GM21390 (cell line): ENCODE results near the gene ACTG1.
"Not testable (repeated sequence)": the region's sequence is repeated elsewhere in the genome, so short reads cannot be mapped to it uniquely, and the experiment has no call there.

Source experiments
- ATAC-seq: cut with Tn5 transposase; IDR thresholded peaks from one replicate; pipeline ENCODE4 v1.9.1; 2021; ENCODE audit not compliant: unreplicated experiment

Gene ACTG1

GRCh38 chr17:81533339-81534141, 20.9 kb upstream of the ACTG1 start:
- ATAC-seq, result no peak

GRCh38 chr17:81532490-81533287, 20.1 kb upstream of the ACTG1 start:
- no peak for ATAC-seq

DNA sequence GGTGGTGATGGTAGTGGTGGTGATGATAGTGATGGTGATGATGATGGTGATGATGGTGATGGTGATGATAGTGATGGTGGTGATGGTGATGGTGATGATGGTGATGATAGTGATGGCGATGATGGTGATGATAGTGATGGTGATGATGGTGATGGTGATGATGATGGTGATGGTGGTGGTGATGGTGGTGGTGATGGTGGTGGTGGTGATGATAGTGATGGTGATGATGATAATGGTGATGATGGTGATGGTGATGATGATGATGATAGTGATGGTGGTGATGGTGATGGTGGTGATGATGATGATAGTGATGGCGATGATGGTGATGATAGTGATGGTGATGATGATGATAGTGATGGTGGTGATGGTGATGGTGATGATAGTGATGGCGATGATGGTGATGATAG, 19.4 kb upstream of the ACTG1 start:
- ATAC-seq, result not testable (repeated sequence)

DNA sequence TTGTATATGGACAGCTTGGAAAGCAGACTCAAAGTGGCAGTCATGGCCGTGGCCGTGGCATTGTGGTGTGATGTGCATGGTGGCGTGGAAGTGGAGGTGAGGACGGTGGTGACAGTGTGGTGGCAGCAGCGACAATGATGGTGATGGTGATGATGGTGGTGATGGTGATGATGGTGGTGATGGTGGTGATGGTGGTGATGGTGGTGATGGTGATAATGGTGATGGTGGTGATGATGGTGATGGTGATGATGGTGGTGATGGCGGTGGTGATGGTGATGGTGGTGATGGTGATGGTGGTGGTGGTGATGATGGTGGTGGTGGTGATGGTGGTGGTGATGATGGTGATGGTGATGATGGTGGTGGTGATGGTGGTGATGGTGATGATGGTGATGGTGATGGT, 18.4 kb upstream of the ACTG1 start:
- ATAC-seq, result not testable (repeated sequence)

DNA sequence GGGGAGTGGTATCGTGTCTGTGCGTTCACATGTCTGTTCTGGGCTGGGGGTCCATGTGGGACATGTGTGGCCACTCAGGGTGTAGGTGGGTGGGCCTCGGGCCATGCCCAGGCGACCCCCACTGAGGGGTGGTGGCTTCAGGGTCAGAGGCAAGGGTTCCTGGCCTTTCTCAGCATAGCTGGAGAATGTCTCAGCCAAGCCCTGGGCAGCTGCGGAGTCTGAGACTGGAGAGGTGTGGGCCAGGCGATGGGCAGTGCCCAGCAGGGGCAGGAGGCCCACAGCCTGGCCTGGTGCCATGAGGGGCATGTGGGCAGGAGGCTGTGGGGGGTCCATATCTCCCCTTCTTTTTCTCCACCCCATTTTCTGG, 16.8 kb upstream of the ACTG1 start:
- ATAC-seq, result no peak

DNA sequence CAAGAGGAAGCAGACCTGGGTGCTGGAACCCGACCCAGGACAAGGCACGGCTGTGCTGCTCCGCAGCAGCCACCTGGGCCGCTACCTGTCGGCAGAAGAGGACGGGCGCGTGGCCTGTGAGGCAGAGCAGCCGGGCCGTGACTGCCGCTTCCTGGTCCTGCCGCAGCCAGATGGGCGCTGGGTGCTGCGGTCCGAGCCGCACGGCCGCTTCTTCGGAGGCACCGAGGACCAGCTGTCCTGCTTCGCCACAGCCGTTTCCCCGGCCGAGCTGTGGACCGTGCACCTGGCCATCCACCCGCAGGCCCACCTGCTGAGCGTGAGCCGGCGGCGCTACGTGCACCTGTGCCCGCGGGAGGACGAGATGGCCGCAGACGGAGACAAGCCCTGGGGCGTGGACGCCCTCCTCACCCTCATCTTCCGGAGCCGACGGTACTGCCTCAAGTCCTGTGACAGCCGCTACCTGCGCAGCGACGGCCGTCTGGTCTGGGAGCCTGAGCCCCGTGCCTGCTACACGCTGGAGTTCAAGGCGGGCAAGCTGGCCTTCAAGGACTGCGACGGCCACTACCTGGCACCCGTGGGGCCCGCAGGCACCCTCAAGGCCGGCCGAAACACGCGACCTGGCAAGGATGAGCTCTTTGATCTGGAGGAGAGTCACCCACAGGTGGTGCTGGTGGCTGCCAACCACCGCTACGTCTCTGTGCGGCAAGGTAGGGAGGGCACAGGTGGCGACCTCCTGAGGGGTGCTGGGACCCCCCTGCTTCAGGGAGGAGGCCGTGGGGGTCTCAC, 16.2 kb upstream of the ACTG1 start:
- no peak for ATAC-seq

DNA sequence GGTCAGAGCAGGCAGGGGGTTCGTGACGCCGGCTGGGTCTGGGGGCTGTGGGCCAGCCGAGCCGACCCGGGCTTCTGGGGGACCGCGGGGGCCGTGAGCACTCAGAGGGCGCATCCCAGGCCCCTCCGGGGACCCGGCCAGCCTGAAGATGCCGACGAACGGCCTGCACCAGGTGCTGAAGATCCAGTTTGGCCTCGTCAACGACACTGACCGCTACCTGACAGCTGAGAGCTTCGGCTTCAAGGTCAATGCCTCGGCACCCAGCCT, 15.7 kb upstream of the ACTG1 start:
- ATAC-seq, result no peak

DNA sequence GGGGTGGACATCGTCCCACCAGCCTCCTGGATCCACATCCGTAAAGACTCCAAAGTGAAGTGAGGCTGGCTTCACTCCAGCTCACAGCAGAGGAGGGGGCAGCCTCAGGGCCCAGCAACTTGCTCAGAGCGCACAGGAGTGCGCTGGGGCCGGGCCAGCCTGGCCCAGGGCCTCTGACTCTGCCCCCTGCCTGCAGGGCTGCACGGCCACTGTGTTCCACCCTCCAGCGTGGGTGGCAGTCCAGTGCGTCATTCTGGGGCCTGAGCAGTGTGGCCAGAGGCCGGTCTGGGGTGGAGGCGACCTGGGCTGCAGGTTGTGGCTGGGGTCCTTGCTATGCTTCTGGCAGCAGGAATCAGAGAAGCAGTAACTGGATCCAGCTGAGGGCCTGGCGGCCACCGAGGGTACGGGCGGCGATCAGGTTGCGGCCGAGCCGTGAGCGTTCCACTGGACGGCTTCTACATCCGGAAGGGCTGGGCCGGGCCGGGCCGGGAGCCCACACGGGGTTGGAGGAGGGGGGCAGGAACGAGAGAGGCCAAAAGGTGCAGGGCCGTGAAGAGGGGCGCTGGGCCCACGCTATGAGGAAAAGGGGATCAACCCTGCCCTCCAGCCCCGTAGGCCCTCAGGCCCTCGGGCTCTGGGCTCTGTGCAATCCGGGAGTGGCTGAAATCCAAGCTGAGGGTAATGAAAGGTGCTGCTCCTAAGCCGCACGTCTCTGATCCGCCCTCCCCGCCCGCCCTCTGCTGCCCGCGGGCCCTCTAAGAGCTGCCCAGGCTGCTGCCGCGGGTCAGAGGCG, 15.2 kb upstream of the ACTG1 start, which contains the start of gene FSCN2:
TSS of gene FSCN2 (plus strand) at position 787 of the 793 bp plus-strand sequence. CDS start 155 bp downstream, outside the sequence.
- no peak for ATAC-seq

- no peak for ATAC-seq
Measured at GRCh38 chr17:81526662-81527571, 14.3 kb upstream of the ACTG1 start.

GRCh38 chr17:81524865-81525159, 12.2 kb upstream of the ACTG1 start:
- ATAC-seq, result no peak

- ATAC-seq, result no peak
Measured at GRCh38 chr17:81524039-81524864, 11.7 kb upstream of the ACTG1 start.

GRCh38 chr17:81523402-81524038, 10.9 kb upstream of the ACTG1 start:
- ATAC-seq, result no peak

DNA sequence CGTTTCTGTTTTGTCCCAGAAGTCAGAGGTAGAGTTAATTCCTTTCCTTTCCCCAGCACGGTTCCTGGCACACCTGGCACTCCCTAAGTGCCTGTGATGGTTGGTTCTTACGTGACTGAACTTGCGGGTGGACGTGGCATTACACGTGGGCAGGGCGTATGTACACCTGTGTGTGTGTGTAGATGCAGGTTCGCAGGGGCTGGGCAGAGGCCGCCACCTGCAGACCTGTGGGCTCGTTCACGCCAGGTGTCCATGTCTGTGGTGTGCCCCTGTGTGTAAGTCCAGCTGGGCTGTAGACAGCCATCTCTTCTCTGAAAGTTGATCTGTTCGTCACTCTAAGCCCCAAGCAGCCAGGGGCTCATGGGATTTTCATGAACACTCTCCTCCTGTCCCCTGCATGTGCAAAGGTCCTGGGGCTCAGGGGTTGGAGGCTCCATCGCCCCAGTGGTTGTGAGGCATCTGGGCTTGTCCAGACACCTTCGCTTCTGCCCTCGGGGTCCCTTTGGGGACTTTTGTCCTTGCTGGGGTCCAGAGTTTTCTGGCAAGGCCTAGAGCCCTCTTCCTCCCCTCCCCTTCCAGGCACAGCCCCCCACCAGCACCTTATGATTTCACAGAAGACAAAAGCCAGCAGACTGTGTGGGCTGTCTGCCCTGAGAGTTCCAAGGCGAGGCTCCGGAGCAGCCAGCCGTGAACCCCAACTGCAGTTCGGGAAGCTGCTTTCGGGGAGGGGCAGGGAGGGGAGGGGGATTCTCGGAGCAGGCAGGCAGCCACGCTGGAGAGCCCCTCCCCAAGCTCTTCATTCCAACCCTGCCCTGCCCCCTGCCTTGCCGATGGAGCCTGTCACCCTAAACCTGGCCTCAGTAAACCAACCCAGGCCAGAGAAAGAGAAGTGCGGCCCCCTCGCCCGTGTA, 10.1 kb upstream of the ACTG1 start:
- no peak for ATAC-seq

DNA sequence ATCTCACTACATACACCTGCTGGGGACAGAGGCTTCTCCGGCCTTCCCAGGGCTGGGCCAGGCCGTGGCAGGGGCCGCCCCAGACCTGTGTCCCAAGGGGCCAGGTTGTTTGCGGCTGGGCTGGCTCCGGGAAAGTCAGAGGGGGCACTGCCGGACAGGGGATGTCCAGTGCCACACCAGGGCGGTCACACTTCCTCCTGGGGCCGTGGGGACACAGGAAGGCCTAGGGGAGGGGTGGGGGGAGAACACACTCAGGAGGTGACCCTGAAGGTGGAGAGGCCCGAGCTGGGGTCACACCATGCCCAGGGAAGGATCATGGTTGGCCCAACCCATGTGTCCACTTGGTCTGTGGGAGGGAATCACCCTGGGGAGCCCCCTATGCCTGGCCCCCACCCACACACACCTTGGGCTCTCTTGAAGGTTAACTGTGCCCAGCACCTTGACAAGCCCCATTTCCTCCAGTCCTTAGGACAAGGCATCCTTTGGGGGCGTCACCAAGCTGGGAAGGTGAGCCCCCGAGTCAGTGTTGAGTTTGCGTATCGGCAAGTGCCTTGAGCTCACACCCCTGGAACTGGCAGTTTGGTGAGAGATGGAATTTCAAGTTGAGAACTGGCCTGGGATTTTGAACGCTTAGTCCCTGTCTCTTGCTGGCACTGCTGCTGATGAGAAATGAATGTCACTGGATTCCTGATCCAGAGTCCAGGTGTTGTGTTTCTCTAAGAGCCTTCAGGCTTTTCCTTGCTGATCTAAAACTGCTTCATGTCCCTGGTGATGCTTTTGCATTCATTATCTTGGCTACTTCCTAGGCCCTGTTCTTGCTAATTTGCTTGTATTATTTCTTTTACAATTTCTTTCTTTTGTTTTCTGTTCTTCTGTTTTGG, 7.7 kb upstream of the ACTG1 start:
- ATAC-seq, result no peak

GRCh38 chr17:81519284-81520020, 6.9 kb upstream of the ACTG1 start:
- ATAC-seq, result no peak

GRCh38 chr17:81518785-81519283, 6.2 kb upstream of the ACTG1 start:
- ATAC-seq, result no peak
